Measurements from ENCODE around the gene HES7. TPM values are rescaled to one million over a fixed set of nuclear protein-coding genes. Genes with fewer than 3 reads are reported as not detected.

HES7 gene
- total RNA-seq, 1 experiment from 2014 or later: 0.33 TPM

GRCh38 chr17:8122422-8122923, 1.4 kb downstream of the HES7 start:
- TF ChIP-seq CTCF (conservative IDR thresholded peaks at IDR 0.05): no peak
- H2AFZ ChIP-seq (ENCODE audit: low read length): no peak overlapping the region
- no peak overlapping the region for H2BK120ac ChIP-seq (ENCODE audit: low read depth, low read length, poor library complexity, severe bottlenecking)
- H3K18ac ChIP-seq (ENCODE audit: insufficient read length, low read depth, low read length): no peak overlapping the region
- H3K4ac ChIP-seq (ENCODE audit: low read depth, low read length): no peak overlapping the region
- Mint-ChIP-seq H3K36me3 (ENCODE audit: insufficient read depth in 1 of 3, low read depth in 3 of 3) (no peaks in the 10 kb centered on the region; a peak in 2 of 7 replicates), H3K27ac (peak overlapping the region in 1 of 3 experiments; percentile 50; a peak in 1 of 7 replicates), H3K9me3 (peaks cover 4 to 12% of the 10 kb centered on the region in 2 experiments; a peak in 4 of 5 replicates), H3K4me1 (peaks cover 46 to 51% of the 10 kb centered on the region in 2 experiments), H3K27me3 (ENCODE audit: low read depth) (peaks cover 82% of the 10 kb centered on the region), H3K4me3 (peak overlapping the region; percentile 91 to 93)
- H2AK5ac ChIP-seq (ENCODE audit: insufficient read length, low read length): no peak overlapping the region
- H3K14ac ChIP-seq (ENCODE audit: insufficient read depth, low read length): no peak overlapping the region
- no peak overlapping the region for H3K23ac ChIP-seq (ENCODE audit: insufficient read length, low read depth, low read length)
- H4K5ac ChIP-seq (ENCODE audit: insufficient read length, low read depth, low read length): no peak overlapping the region
- peak; percentile 75 for DNase-seq
- no peaks in the 10 kb centered on the region for H3K79me1 ChIP-seq (ENCODE audit: insufficient read depth, low read depth, low read length, poor library complexity, severe bottlenecking)
- WGBS (ENCODE audit: extremely low coverage, insufficient read length, low lambda C conversion rate): no CpG with 5 or more reads among the region's 29 CpGs
- no peaks in the 10 kb centered on the region for H3K9me3 ChIP-seq (ENCODE audit: control insufficient read depth, low read depth, low read length)
- no peak overlapping the region for H2BK15ac ChIP-seq (ENCODE audit: low read depth, low read length)
- H4K20me1 ChIP-seq (ENCODE audit: control insufficient read depth, insufficient read depth, insufficient read length): no peaks in the 10 kb centered on the region
- H3K56ac ChIP-seq (ENCODE audit: insufficient read length, low read depth, low read length): no peak overlapping the region
- peaks cover 36% of the 10 kb centered on the region for H3K27me3 ChIP-seq (ENCODE audit: insufficient read depth, low read length)
- no peak overlapping the region for H2BK12ac ChIP-seq (ENCODE audit: insufficient read length, low read depth, low read length)
- H3K4me1 ChIP-seq (ENCODE audit: insufficient read depth, low read length): no peaks in the 10 kb centered on the region; the same call in 1 of the 2 replicates
- H3K27ac ChIP-seq (ENCODE audit: insufficient read length, low read depth, low read length): no peak overlapping the region
- H3K9ac ChIP-seq (ENCODE audit: extremely low read depth, insufficient read length, low read length): no peak overlapping the region
- no peak overlapping the region for H3T11ph ChIP-seq (ENCODE audit: low read length)
- H2BK20ac ChIP-seq (ENCODE audit: low read depth, low read length, poor library complexity, severe bottlenecking): no peak overlapping the region
- no peak overlapping the region for H2BK5ac ChIP-seq (ENCODE audit: insufficient read length, low read length)
- peaks cover 60% of the 10 kb centered on the region for H3K23me2 ChIP-seq (ENCODE audit: insufficient read length, low read depth, low read length, poor library complexity, severe bottlenecking)
- no peaks in the 10 kb centered on the region for H3K79me2 ChIP-seq (ENCODE audit: insufficient read depth, low read length)
- no peak overlapping the region for H4K8ac ChIP-seq (replicated peaks; ENCODE audit: insufficient read length, low read depth, low read length)
- no peak overlapping the region for H4K91ac ChIP-seq (ENCODE audit: insufficient read length, low read depth, low read length)
- peak overlapping the region; percentile 66 for H3K4me2 ChIP-seq (ENCODE audit: insufficient read depth, insufficient read length, low read length)

All from H9 (cell line).